Loucy (cell line): ENCODE data around the gene CYFIP2.

ENCODE experiments used
- H2AFZ ChIP-seq: fragments of 200-600 bp; sonication (generic); 2 replicates; pipeline ENCODE4 v1.6.0; 2016; ENCODE audit warnings: antibody characterized with exemption, mild to moderate bottlenecking, low read length, moderate library complexity
- H3F3A ChIP-seq: fragments of 200-600 bp; 2 replicates; pipeline ENCODE4 v1.6.0; 2016; ENCODE audit warnings: antibody characterized with exemption, low read depth, mild to moderate bottlenecking
- H3K27me3 ChIP-seq: fragments of 200-600 bp; sonication (generic); 2 replicates; pipeline ENCODE4 v1.6.1; 2014; ENCODE audit warnings: low read length, mild to moderate bottlenecking; ENCODE audit not compliant: insufficient read depth, poor library complexity, severe bottlenecking
- H3K36me3 ChIP-seq: fragments of 200-600 bp; sonication (generic); 2 replicates; pipeline ENCODE4 v1.6.1; 2016; ENCODE audit warnings: low read length; ENCODE audit not compliant: insufficient read depth
- H3K4me1 ChIP-seq: fragments of 200-600 bp; sonication (generic); 2 replicates; pipeline ENCODE4 v1.5.1; 2014; ENCODE audit warnings: low read length, mild to moderate bottlenecking; ENCODE audit not compliant: insufficient read depth, poor library complexity, severe bottlenecking
- H3K4me2 ChIP-seq: fragments of 200-600 bp; sonication (generic); 2 replicates; pipeline ENCODE4 v1.6.0; 2014; ENCODE audit warnings: antibody characterized with exemption, low read length, low read depth, mild to moderate bottlenecking; ENCODE audit not compliant: poor library complexity, severe bottlenecking
- H3K4me3 ChIP-seq: fragments of 200-600 bp; sonication (generic); 2 replicates; pipeline ENCODE4 v1.5.1; 2014; ENCODE audit warnings: low read length, mild to moderate bottlenecking, mixed read lengths; ENCODE audit not compliant: poor library complexity, severe bottlenecking
- H3K79me2 ChIP-seq: fragments of 200-600 bp; sonication (generic); 2 replicates; pipeline ENCODE4 v1.6.1; 2014; ENCODE audit warnings: low read length; ENCODE audit not compliant: insufficient read depth
- H3K9ac ChIP-seq: fragments of 200-600 bp; sonication (generic); 2 replicates; pipeline ENCODE4 v1.6.0; 2014; ENCODE audit warnings: mild to moderate bottlenecking, low read depth, low read length, moderate library complexity; ENCODE audit not compliant: poor library complexity, severe bottlenecking
- H3K9me2 ChIP-seq: fragments of 200-600 bp; sonication (generic); replicated peaks from 2 replicates; pipeline ENCODE4 v1.6.1; 2016; ENCODE audit warnings: low read depth, low read length, mixed read lengths
- H3K9me3 ChIP-seq: fragments of 200-600 bp; sonication (generic); 2 replicates; pipeline ENCODE4 v1.6.1; 2014; ENCODE audit warnings: mild to moderate bottlenecking, antibody characterized with exemption, low read length, low read depth; ENCODE audit not compliant: insufficient read depth
- H4K20me1 ChIP-seq: fragments of 200-600 bp; sonication (generic); 2 replicates; pipeline ENCODE4 v1.6.0; 2014; ENCODE audit warnings: antibody characterized with exemption, low read length, mild to moderate bottlenecking; ENCODE audit not compliant: insufficient read depth, poor library complexity, severe bottlenecking
- CTCF ChIP-seq: fragments of 200-600 bp; sonication (generic); conservative IDR thresholded peaks from 2 replicates; pipeline ENCODE4 v1.5.1; 2014; ENCODE audit warnings: mild to moderate bottlenecking, antibody characterized with exemption, low read length
- EZH2phosphoT487 ChIP-seq: fragments of 200-600 bp; IDR thresholded peaks from 2 replicates; pipeline ENCODE4 v1.6.1; 2018; ENCODE audit warnings: antibody characterized with exemption, mild to moderate bottlenecking, moderate library complexity, borderline replicate concordance

The CYFIP2 gene

GRCh38 chr5:157300564-157300963 lies 34.6 kb downstream of the CYFIP2 start:
- H3K9ac ChIP-seq: no peak overlapping the region
- H3K4me2 ChIP-seq: no peak overlapping the region
- no peaks in the 10 kb centered on the region for H3K79me2 ChIP-seq
- no peak overlapping the region for H3K4me3 ChIP-seq
- H3F3A ChIP-seq: no peaks in the 10 kb centered on the region
- peaks cover 82% of the 10 kb centered on the region; the same call in 1 of the 2 replicates for H3K36me3 ChIP-seq
- H3K9me3 ChIP-seq: no peaks in the 10 kb centered on the region
- no peaks in the 10 kb centered on the region for H3K9me2 ChIP-seq
- no peaks in the 10 kb centered on the region for H4K20me1 ChIP-seq
- no peaks in the 10 kb centered on the region for H3K27me3 ChIP-seq
- H3K4me1 ChIP-seq: no peaks in the 10 kb centered on the region
- no peak for TF ChIP-seq CTCF
- TF ChIP-seq EZH2phosphoT487: no peak
- no peak overlapping the region for H2AFZ ChIP-seq

- no peaks in the 10 kb centered on the region for H3K27me3 ChIP-seq
- H3F3A ChIP-seq: no peaks in the 10 kb centered on the region
- no peaks in the 10 kb centered on the region for H3K9me3 ChIP-seq
- no peaks in the 10 kb centered on the region for H3K4me1 ChIP-seq
- no peaks in the 10 kb centered on the region for H3K79me2 ChIP-seq
- H4K20me1 ChIP-seq: no peaks in the 10 kb centered on the region
- H3K4me3 ChIP-seq: no peak overlapping the region
- H2AFZ ChIP-seq: no peak overlapping the region
- H3K36me3 ChIP-seq: peaks cover 82% of the 10 kb centered on the region; the same call in 1 of the 2 replicates
- H3K9ac ChIP-seq: no peak overlapping the region
- no peak overlapping the region for H3K4me2 ChIP-seq
- no peaks in the 10 kb centered on the region for H3K9me2 ChIP-seq
- TF ChIP-seq EZH2phosphoT487: no peak
- no peak for TF ChIP-seq CTCF
Observed at GRCh38 chr5:157301066-157301465, 35.1 kb downstream of the CYFIP2 start.

GRCh38 chr5:157303023-157303422 lies 37.1 kb downstream of the CYFIP2 start:
- no peak overlapping the region for H3K4me3 ChIP-seq
- H2AFZ ChIP-seq: no peak overlapping the region
- no peaks in the 10 kb centered on the region for H3K9me2 ChIP-seq
- no peaks in the 10 kb centered on the region for H3K27me3 ChIP-seq
- H3K79me2 ChIP-seq: no peaks in the 10 kb centered on the region
- H3K9ac ChIP-seq: no peak overlapping the region
- no peak overlapping the region for H3K4me2 ChIP-seq
- TF ChIP-seq EZH2phosphoT487 (no peak), CTCF (no peak)
- no peaks in the 10 kb centered on the region for H3K9me3 ChIP-seq
- H3F3A ChIP-seq: no peaks in the 10 kb centered on the region
- H3K36me3 ChIP-seq: peaks cover 81% of the 10 kb centered on the region; the same call in 1 of the 2 replicates
- H4K20me1 ChIP-seq: no peaks in the 10 kb centered on the region
- no peaks in the 10 kb centered on the region for H3K4me1 ChIP-seq
